A673 (cell line): ENCODE data around the gene TNP2.

Source experiments
- EZH2 ChIP-seq: fragments of 200-600 bp; sonication (generic); IDR thresholded peaks from 2 replicates; pipeline ENCODE4 v1.6.1; 2017; ENCODE audit warnings: borderline replicate concordance, low read depth, mild to moderate bottlenecking, mixed read lengths, antibody characterized with exemption, low read length; ENCODE audit not compliant: poor library complexity, severe bottlenecking
- TF ChIP-seq, protein P1 (sequence below): fragments of 300-800, 200-600 bp; sonication (generic); conservative IDR thresholded peaks from 2 replicates; pipeline ENCODE4 v1.5.1; 2017; ENCODE audit warnings: low read depth, mild to moderate bottlenecking, antibody characterized with exemption, low read length, moderate library complexity, mixed read lengths

DNA sequence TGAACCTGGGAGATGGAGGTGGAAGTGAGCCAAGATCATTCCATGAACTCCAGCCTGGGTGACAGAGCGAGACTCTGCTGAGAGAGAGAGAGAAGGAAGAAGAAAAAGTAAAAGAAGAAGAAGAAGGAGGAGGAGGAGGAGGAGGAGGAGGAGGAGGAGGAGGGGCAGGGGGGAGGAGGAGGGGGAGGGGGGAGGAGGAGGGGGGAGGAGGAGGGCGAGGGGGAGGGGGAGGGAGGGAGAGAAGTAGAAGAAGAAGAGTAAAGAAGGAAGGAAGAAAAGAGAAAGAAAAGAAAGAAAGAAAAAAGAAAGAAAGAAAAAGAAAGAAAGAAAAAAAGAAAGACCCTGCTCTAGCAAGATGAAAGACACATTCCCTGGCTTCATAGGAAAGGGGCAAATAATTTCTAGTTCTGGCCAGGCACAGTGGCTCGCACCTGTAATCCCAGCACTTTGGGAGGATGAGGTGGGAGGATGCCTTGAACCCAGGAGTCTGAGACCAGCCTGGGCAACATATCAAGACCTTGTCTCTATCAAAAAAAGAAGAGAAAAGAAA, 36.7 kb downstream of the TNP2 start:
- TF ChIP-seq, protein P1, sequence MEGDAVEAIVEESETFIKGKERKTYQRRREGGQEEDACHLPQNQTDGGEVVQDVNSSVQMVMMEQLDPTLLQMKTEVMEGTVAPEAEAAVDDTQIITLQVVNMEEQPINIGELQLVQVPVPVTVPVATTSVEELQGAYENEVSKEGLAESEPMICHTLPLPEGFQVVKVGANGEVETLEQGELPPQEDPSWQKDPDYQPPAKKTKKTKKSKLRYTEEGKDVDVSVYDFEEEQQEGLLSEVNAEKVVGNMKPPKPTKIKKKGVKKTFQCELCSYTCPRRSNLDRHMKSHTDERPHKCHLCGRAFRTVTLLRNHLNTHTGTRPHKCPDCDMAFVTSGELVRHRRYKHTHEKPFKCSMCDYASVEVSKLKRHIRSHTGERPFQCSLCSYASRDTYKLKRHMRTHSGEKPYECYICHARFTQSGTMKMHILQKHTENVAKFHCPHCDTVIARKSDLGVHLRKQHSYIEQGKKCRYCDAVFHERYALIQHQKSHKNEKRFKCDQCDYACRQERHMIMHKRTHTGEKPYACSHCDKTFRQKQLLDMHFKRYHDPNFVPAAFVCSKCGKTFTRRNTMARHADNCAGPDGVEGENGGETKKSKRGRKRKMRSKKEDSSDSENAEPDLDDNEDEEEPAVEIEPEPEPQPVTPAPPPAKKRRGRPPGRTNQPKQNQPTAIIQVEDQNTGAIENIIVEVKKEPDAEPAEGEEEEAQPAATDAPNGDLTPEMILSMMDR = no peak
- TF ChIP-seq EZH2 = no peak
